Inflammatory macrophage treated with lipopolysaccharide for 1 hour (primary cell): ENCODE results near the gene ITPA.
"Not testable (repeated sequence)": the region's sequence is repeated elsewhere in the genome, so short reads cannot be mapped to it uniquely, and the experiment has no call there.

ENCODE experiments used
- DNase-seq, 2 donors: peaks; one replicate each; pipeline ENCODE4 v3.0.0-alpha.2; 2020 to 2022

ITPA gene

GRCh38 chr20:3173610-3174441 lies 35.5 kb upstream of the ITPA start:
- DNase-seq: peak; percentile 62 to 83

GRCh38 chr20:3174442-3175261 lies 34.6 kb upstream of the ITPA start:
- no peak for DNase-seq

- no peak for DNase-seq
Observed at GRCh38 chr20:3175270-3175669, 34.0 kb upstream of the ITPA start.

GRCh38 chr20:3177746-3178485 lies 31.4 kb upstream of the ITPA start:
- DNase-seq: peak in 1 of 2 donors; percentile 11

GRCh38 chr20:3180319-3180718 lies 29.0 kb upstream of the ITPA start:
- no peak for DNase-seq

- no peak for DNase-seq
Observed at GRCh38 chr20:3181270-3181669, 28.0 kb upstream of the ITPA start.

GRCh38 chr20:3182429-3182828 lies 26.9 kb upstream of the ITPA start:
- DNase-seq: not testable (repeated sequence)

- no peak for DNase-seq
Observed at GRCh38 chr20:3183896-3184612, 25.2 kb upstream of the ITPA start.

GRCh38 chr20:3187861-3188260 lies 21.4 kb upstream of the ITPA start:
- DNase-seq: not testable (repeated sequence)

- DNase-seq: no peak
Observed at GRCh38 chr20:3188823-3189413, 20.4 kb upstream of the ITPA start.

- DNase-seq: no peak
Observed at GRCh38 chr20:3189561-3190131, 19.7 kb upstream of the ITPA start.

GRCh38 chr20:3190681-3191111 lies 18.6 kb upstream of the ITPA start:
- DNase-seq: no peak

- no peak for DNase-seq
Observed at GRCh38 chr20:3192226-3193015, 16.9 kb upstream of the ITPA start.

GRCh38 chr20:3193806-3194616 lies 15.3 kb upstream of the ITPA start:
- DNase-seq: no peak

- no peak for DNase-seq
Observed at GRCh38 chr20:3194617-3195280, 14.5 kb upstream of the ITPA start.

- no peak for DNase-seq
Observed at GRCh38 chr20:3195590-3196237, 13.6 kb upstream of the ITPA start.

GRCh38 chr20:3199206-3199605 lies 10.1 kb upstream of the ITPA start:
- no peak for DNase-seq

- no peak for DNase-seq
Observed at GRCh38 chr20:3199976-3200755, 9.1 kb upstream of the ITPA start.
